B cell (primary cell): ENCODE measurements around the gene NAIF1. TPM values are rescaled to one million over a fixed set of nuclear protein-coding genes. Genes with fewer than 3 reads are reported as not detected.

Source experiments
- ATAC-seq: fragments of 200-7000 bp; cut with Tn5 transposase; one replicate; pipeline ENCODE4 v1.10.0; 2021; ENCODE audit warnings: low read depth, mild to moderate bottlenecking, moderate number of reproducible peaks, moderate library complexity
- CTCF ChIA-PET: fragments of 350-600 bp; sonication (Branson Sonifier 250); formaldehyde crosslinking; loops from one replicate; lab custom pipeline; 2021; ENCODE audit warnings: antibody characterized with exemption, inconsistent platforms; lab: Charles Lee
- POLR2A ChIA-PET: fragments of 350-600 bp; sonication (Branson Sonifier 250); formaldehyde crosslinking; loops from one replicate; lab custom pipeline; 2021; ENCODE audit warnings: antibody characterized with exemption; lab: Charles Lee
- DNase-seq: peaks from one replicate; pipeline ENCODE4 v3.0.0; 2013
- H2AFZ ChIP-seq: 2 replicates; pipeline ENCODE4 v1.6.1; 2012; ENCODE audit warnings: mild to moderate bottlenecking, low read depth, low read length; ENCODE audit not compliant: insufficient read depth, poor library complexity, severe bottlenecking
- H3K27ac ChIP-seq, 2 donors: 1 replicate in 1 of 2; 2 replicates in 1 of 2; pipeline ENCODE4 v1.5.1; 2012 to 2013; ENCODE audit warnings: low read length in 2 of 2, mild to moderate bottlenecking in 2 of 2, moderate library complexity in 1 of 2
- H3K27me3 ChIP-seq, 4 experiments: fragments of 200-600 bp in 1 of 4; sonication (generic) in 1 of 4; replicated peaks in 1 of 4; 1 replicate in 2 of 4; 2 replicates in 2 of 4; pipeline versions ENCODE4 v1.6.1 to v1.7.0; 2013 to 2016; ENCODE audit warnings: low read length in 3 of 4, mild to moderate bottlenecking in 2 of 4, mixed read lengths in 1 of 4, moderate library complexity in 1 of 4; ENCODE audit not compliant: insufficient read depth in 4 of 4, control insufficient read depth in 3 of 4; ENCODE audit errors: control extremely low read depth in 1 of 4
- H3K36me3 ChIP-seq, 2 experiments: replicated peaks in 1 of 2; 1 replicate in 1 of 2; 2 replicates in 1 of 2; pipeline versions ENCODE4 v1.6.1 to v1.7.1; 2013; ENCODE audit warnings: low read length in 1 of 2; ENCODE audit not compliant: insufficient read depth in 2 of 2, control insufficient read depth in 1 of 2; ENCODE audit errors: control extremely low read depth in 1 of 2, extremely low read depth in 1 of 2
- H3K4me1 ChIP-seq, 2 donors: fragments of 200-600 bp in 1 of 2; sonication (generic) in 1 of 2; 1 replicate in 1 of 2; 2 replicates in 1 of 2; pipeline versions ENCODE4 v1.5.1 to v1.6.1; 2013 to 2017; ENCODE audit warnings: low read length in 2 of 2; ENCODE audit not compliant: control insufficient read depth in 2 of 2, insufficient read depth in 2 of 2
- H3K4me2 ChIP-seq: replicated peaks from 2 replicates; pipeline ENCODE3; 2012; ENCODE audit warnings: mild to moderate bottlenecking, low read depth, low read length; ENCODE audit not compliant: poor library complexity, severe bottlenecking
- H3K4me3 ChIP-seq, 5 experiments: fragments of 200-600 bp in 1 of 5; sonication (generic) in 1 of 5; 1 replicate in 3 of 5; 2 replicates in 2 of 5; pipeline versions ENCODE4 v1.5.1 to v1.7.0; 2011 to 2016; ENCODE audit warnings: low read length in 4 of 5, mild to moderate bottlenecking in 4 of 5, low read depth in 2 of 5, control low read depth in 1 of 5, moderate library complexity in 1 of 5; ENCODE audit not compliant: insufficient read depth in 1 of 5; ENCODE audit errors: control extremely low read depth in 1 of 5, extremely low read depth in 1 of 5
- H3K79me2 ChIP-seq: fragments of 200-600 bp; sonication (generic); one replicate; pipeline ENCODE4 v1.6.0; 2016; ENCODE audit warnings: low read length; ENCODE audit not compliant: control insufficient read depth, insufficient read depth
- H3K9ac ChIP-seq: fragments of 200-600 bp; sonication (generic); 2 replicates; pipeline ENCODE4 v1.6.1; 2017; ENCODE audit warnings: mild to moderate bottlenecking, low read length, moderate library complexity
- H3K9me3 ChIP-seq, 3 donors: one replicate each; pipeline versions ENCODE4 v1.6.1 to v1.7.1; 2013; ENCODE audit warnings: low read length in 2 of 3; ENCODE audit not compliant: control insufficient read depth in 2 of 3, insufficient read depth in 1 of 3; ENCODE audit errors: control extremely low read depth in 1 of 3
- H4K20me1 ChIP-seq: 2 replicates; pipeline ENCODE4 v1.6.0; 2012; ENCODE audit warnings: mild to moderate bottlenecking, low read length; ENCODE audit not compliant: insufficient read depth, control insufficient read depth, poor library complexity, severe bottlenecking
- H3K27ac Mint-ChIP-seq: one replicate; pipeline ENCODE4 v1.8.0; 2021; ENCODE audit warnings: mixed read lengths
- H3K27me3 Mint-ChIP-seq: one replicate; pipeline ENCODE4 v1.8.0; 2021; ENCODE audit warnings: mixed read lengths
- H3K4me1 Mint-ChIP-seq: one replicate; pipeline ENCODE4 v1.8.0; 2021; ENCODE audit warnings: mixed read lengths
- H3K4me3 Mint-ChIP-seq: one replicate; pipeline ENCODE4 v1.8.0; 2021; ENCODE audit warnings: mixed read lengths
- H3K9me3 Mint-ChIP-seq: one replicate; pipeline ENCODE4 v1.8.0; 2022; ENCODE audit warnings: mixed read lengths; ENCODE audit not compliant: insufficient read depth
- EZH2 ChIP-seq: IDR thresholded peaks from 2 replicates; pipeline ENCODE4 v1.6.1; 2012; ENCODE audit warnings: borderline replicate concordance, low read depth, mild to moderate bottlenecking, moderate library complexity, low read length; ENCODE audit not compliant: insufficient read depth, poor library complexity, severe bottlenecking
- WGBS: methylation state at CpG from one replicate; pipeline ENCODE4 v1.1.5; 2013; ENCODE audit warnings: missing lambda C conversion rate; ENCODE audit not compliant: insufficient coverage; 5-methylcytosine and 5-hydroxymethylcytosine counted together
- intact Hi-C: fragments of 100-400 bp; cut with micrococcal nuclease; formaldehyde crosslinking; loops from one replicate; pipeline ENCODE4 v1.10.0; 2022
- polyA plus RNA-seq: library from polyadenylated mRNA; depleted of rRNA; stranded (reverse); fragments of >200 nt; gene quantifications from 2 replicates; pipeline ENCODE4 v1.2.3, GENCODE V29; 2012
- total RNA-seq, 2 donors: library from RNA; stranded (reverse); fragments of 120-200 nt in 1 of 2; gene quantifications; 1 replicate in 1 of 2; 2 replicates in 1 of 2; pipeline versions ENCODE4 v1.2.3 to v1.2.4, GENCODE V29; 2013 to 2022
- TF ChIP-seq, protein P1 (sequence below): fragments of 200-600 bp; IDR thresholded peaks from one replicate; pipeline ENCODE4 v1.8.0; 2022; ENCODE audit warnings: antibody characterized with exemption, mild to moderate bottlenecking

Gene NAIF1
- total and polyA plus RNA-seq, 2 donors (not counting 1 experiment from before 2014, with no cell fraction given) = 11.4 to 16.6 TPM

DNA sequence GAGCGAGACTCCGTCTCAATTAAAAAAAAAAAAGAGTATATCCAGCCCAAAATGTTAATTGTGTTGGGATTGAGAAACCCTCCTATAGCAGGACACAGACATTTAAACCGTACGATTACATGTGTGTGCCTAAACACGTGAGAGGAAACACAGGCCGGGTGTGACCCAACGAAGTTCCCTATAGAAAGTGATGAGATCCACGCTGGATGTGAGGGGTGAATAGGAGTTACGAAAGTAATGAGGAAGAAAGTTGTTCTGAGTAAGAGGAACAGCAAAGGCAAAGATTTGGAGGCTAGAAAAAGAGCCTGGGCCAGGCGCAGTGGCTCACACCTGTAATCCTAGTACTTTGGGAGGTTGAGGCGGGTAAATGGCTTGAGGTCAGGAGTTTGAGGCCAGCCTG is 13.6 kb downstream of the NAIF1 start:
- Mint-ChIP-seq H3K27me3 (no peaks in the 10 kb centered on the region), H3K9me3 (no peaks in the 10 kb centered on the region), H3K4me3 (no peak overlapping the region), H3K27ac (no peak overlapping the region), H3K4me1 (peaks cover 1% of the 10 kb centered on the region)
- H3K9me3 ChIP-seq = no peaks in the 10 kb centered on the region
- ATAC-seq = no peak
- no peak overlapping the region for H2AFZ ChIP-seq
- WGBS = 73% methylated on average over 4 of the region's 11 CpGs
- no peaks in the 10 kb centered on the region for H3K36me3 ChIP-seq
- no peaks in the 10 kb centered on the region for H3K79me2 ChIP-seq
- ChIA-PET POLR2A (interaction anchor here (0.6 to 0.7 kb wide), 2 partner anchors 133 to 155 kb away, joined by 5 to 8 read pairs; no protein-coding TSS in a partner anchor), CTCF (interaction anchor here (0.6 kb wide), 1 partner anchor 287 kb away, joined by 3 read pairs; no protein-coding TSS in a partner anchor)
- no peak for DNase-seq
- TF ChIP-seq, protein P1, sequence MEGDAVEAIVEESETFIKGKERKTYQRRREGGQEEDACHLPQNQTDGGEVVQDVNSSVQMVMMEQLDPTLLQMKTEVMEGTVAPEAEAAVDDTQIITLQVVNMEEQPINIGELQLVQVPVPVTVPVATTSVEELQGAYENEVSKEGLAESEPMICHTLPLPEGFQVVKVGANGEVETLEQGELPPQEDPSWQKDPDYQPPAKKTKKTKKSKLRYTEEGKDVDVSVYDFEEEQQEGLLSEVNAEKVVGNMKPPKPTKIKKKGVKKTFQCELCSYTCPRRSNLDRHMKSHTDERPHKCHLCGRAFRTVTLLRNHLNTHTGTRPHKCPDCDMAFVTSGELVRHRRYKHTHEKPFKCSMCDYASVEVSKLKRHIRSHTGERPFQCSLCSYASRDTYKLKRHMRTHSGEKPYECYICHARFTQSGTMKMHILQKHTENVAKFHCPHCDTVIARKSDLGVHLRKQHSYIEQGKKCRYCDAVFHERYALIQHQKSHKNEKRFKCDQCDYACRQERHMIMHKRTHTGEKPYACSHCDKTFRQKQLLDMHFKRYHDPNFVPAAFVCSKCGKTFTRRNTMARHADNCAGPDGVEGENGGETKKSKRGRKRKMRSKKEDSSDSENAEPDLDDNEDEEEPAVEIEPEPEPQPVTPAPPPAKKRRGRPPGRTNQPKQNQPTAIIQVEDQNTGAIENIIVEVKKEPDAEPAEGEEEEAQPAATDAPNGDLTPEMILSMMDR = no peak
- no peak for TF ChIP-seq EZH2
- H3K27me3 ChIP-seq = no peaks in the 10 kb centered on the region
- H4K20me1 ChIP-seq = no peaks in the 10 kb centered on the region
- intact Hi-C loops = no loop called here
- no peak overlapping the region for H3K4me3 ChIP-seq
- H3K9ac ChIP-seq = no peak overlapping the region
- H3K4me1 ChIP-seq = no peaks in the 10 kb centered on the region
- no peak overlapping the region for H3K4me2 ChIP-seq
- no peak overlapping the region for H3K27ac ChIP-seq

DNA sequence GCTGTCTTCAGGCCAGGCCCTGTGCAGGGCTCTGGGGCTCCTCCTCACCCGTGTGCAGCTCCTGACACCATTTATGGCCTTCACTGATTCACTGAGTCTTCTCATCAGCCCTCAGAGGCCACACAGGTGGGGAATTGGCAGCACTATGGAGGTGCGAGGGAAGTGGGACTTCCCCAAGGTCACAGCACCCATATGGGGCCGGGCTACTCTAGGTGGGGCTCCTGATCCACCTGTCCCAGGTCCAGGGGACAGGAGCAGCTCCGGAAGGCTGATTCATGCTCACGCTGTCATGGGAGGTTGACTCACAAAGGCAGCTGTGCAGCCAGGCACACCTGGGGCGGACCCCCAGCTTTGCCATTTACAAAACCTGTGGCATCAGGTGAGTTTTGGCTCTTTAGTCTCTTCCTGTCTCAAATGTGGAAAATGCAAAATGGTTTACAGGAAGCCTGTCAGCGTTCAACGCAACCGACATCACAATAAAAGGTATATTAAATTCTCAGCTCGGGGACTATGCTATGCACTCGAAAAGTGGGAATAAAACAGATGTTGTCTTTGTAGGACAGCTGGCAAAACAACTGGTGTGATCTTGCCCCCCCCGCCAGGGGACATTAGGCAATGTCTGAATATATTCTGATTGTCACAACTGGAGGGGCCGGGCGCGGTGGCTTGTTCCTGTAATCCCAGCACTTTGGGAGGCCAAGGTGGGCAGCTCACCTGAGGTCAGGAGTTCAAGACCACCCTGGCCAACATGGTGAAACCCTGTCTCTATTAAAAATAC is 15.0 kb downstream of the NAIF1 start:
- Histone ChIP-seq H4K20me1 (no peaks in the 10 kb centered on the region), H3K79me2 (no peaks in the 10 kb centered on the region), H3K9me3 (no peaks in the 10 kb centered on the region), H3K9ac (no peak overlapping the region), H3K4me3 (no peak overlapping the region), H3K4me2 (no peak overlapping the region), H3K4me1 (no peaks in the 10 kb centered on the region), H3K27ac (no peak overlapping the region), H2AFZ (no peak overlapping the region), H3K36me3 (no peaks in the 10 kb centered on the region), H3K27me3 (no peaks in the 10 kb centered on the region)
- intact Hi-C loops = no loop called here
- CTCF ChIA-PET = interaction anchor here (0.9 to 2.8 kb wide), 3 partner anchors 15 to 63 kb away, joined by 3 to 6 read pairs (median 5); partner anchors contain the start of genes NAIF1 and SLC25A25
- no peak overlapping the region for H3K4me3 Mint-ChIP-seq
- no peaks in the 10 kb centered on the region for H3K27me3 Mint-ChIP-seq
- 82% methylated on average over 9 of the region's 15 CpGs for WGBS
- ATAC-seq (no peak), DNase-seq (no peak)
- peaks cover 1% of the 10 kb centered on the region for H3K4me1 Mint-ChIP-seq
- POLR2A ChIA-PET = no interaction called here
- no peak overlapping the region for H3K27ac Mint-ChIP-seq
- H3K9me3 Mint-ChIP-seq = no peaks in the 10 kb centered on the region
- TF ChIP-seq, protein P1 = no peak
- no peak for TF ChIP-seq EZH2
